Large intestine (tissue), 3 donors: ENCODE data around the gene POMGNT2. TPM values are rescaled to one million over a fixed set of nuclear protein-coding genes. Genes with fewer than 3 reads are reported as not detected.
"Not testable (repeated sequence)": the region's sequence is repeated elsewhere in the genome, so short reads cannot be mapped to it uniquely, and the experiment has no call there.

Experiments used
- DNase-seq, 2 donors: peaks; one replicate each; pipeline versions ENCODE4 v3.0.0 to v3.0.0-alpha.2; 2013
- H3K27ac ChIP-seq: one replicate; pipeline ENCODE4 v1.5.1; 2013; ENCODE audit warnings: low read length
- H3K27me3 ChIP-seq: 2 replicates; pipeline ENCODE4 v1.6.1; 2013; ENCODE audit warnings: low read length; ENCODE audit not compliant: control insufficient read depth, insufficient read depth
- H3K36me3 ChIP-seq: 2 replicates; pipeline ENCODE4 v1.6.1; 2013; ENCODE audit warnings: low read length; ENCODE audit not compliant: control insufficient read depth, insufficient read depth
- H3K4me1 ChIP-seq: one replicate; pipeline ENCODE4 v1.6.1; 2013; ENCODE audit warnings: low read length; ENCODE audit not compliant: control insufficient read depth, insufficient read depth
- H3K4me3 ChIP-seq: one replicate; pipeline ENCODE4 v1.5.1; 2013; ENCODE audit warnings: low read length
- H3K9me3 ChIP-seq: one replicate; pipeline ENCODE4 v1.6.1; 2013; ENCODE audit warnings: mild to moderate bottlenecking, low read depth, low read length, moderate library complexity; ENCODE audit not compliant: control insufficient read depth
- WGBS: methylation state at CpG from one replicate; pipeline ENCODE4 v1.1.5; 2013; ENCODE audit warnings: low lambda C conversion rate; ENCODE audit not compliant: insufficient coverage; 5-methylcytosine and 5-hydroxymethylcytosine counted together
- polyA plus RNA-seq: library from polyadenylated mRNA; unstranded; fragments of 120-200 nt; gene quantifications from one replicate; pipeline ENCODE4 v1.2.1, GENCODE V29; 2013

The POMGNT2 gene
- polyA plus RNA-seq, 1 donor, result 13.5 TPM

GRCh38 chr3:43070670-43071069, 35.2 kb downstream of the POMGNT2 start:
- not testable (repeated sequence) for H3K36me3 ChIP-seq, H3K27me3 ChIP-seq, H3K27ac ChIP-seq, H3K9me3 ChIP-seq, DNase-seq, H3K4me3 ChIP-seq, H3K4me1 ChIP-seq
- 100% methylated on average over 3 of the region's 5 CpGs for WGBS

DNA sequence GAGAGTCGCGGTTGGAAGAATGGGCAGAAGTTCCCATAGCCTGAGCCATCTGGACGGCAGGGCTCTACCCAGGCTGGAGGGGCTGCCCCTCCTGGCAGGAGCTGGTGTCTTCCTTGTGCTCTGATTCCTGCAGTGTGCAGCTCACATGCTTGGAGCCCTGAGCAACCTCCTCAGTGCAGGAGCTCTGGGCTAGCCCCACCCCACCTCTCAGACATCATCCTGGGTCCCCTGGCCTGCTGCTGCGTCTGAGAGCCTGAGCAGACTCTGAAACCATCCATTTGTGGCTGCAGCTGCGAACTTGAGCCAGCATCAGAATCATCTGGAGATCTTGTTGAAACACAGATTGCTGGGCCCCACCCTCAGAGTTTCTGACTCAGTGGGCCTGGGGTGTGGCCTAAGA, 42.8 kb downstream of the POMGNT2 start:
- Histone ChIP-seq H3K4me1 (no peaks in the 10 kb centered on the region), H3K9me3 (peaks cover 6% of the 10 kb centered on the region), H3K27me3 (no peaks in the 10 kb centered on the region), H3K4me3 (no peak overlapping the region), H3K36me3 (no peaks in the 10 kb centered on the region), H3K27ac (no peak overlapping the region)
- DNase-seq, result no peak
- WGBS, result no CpG with 5 or more reads among the region's 5 CpGs

DNA sequence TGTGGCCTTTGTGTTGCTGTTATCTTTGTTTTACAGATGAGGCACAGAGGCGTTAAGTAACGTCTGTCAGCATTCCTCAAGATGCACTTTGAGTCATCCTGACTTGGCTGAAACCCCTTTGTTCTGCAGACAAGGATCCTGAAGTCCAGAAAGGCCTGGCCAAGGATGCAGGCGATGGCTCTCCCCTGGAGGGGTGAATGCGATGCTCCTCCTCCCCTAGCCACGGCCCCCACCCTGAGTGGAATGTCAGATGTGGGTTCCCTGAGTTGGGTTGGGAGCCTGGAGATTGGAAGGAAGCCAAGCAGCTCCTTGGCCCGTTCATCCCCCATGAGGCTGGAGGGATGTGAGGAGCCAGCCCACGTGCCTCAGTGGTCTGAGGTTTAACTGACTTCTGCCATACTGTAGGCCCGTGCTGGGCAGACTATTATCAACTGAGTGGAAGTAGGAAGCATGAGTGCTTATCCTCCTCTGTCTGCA, 43.3 kb downstream of the POMGNT2 start:
- H3K36me3 ChIP-seq, result no peaks in the 10 kb centered on the region
- no peak overlapping the region for H3K4me3 ChIP-seq
- no peaks in the 10 kb centered on the region for H3K4me1 ChIP-seq
- no peaks in the 10 kb centered on the region for H3K27me3 ChIP-seq
- WGBS, result no CpG with 5 or more reads among the region's 8 CpGs
- no peak for DNase-seq
- peaks cover 6% of the 10 kb centered on the region for H3K9me3 ChIP-seq
- no peak overlapping the region for H3K27ac ChIP-seq

- no peaks in the 10 kb centered on the region for H3K4me1 ChIP-seq
- DNase-seq, result no peak
- H3K9me3 ChIP-seq, result peaks cover 6% of the 10 kb centered on the region
- H3K27ac ChIP-seq, result no peak overlapping the region
- H3K36me3 ChIP-seq, result no peaks in the 10 kb centered on the region
- WGBS, result 60% methylated on average over 1 of the region's 5 CpGs
- H3K4me3 ChIP-seq, result no peak overlapping the region
- no peaks in the 10 kb centered on the region for H3K27me3 ChIP-seq
Measured at GRCh38 chr3:43062040-43062563, 43.8 kb downstream of the POMGNT2 start.

GRCh38 chr3:43061101-43061895, 44.6 kb downstream of the POMGNT2 start:
- Histone ChIP-seq H3K9me3 (peaks cover 6% of the 10 kb centered on the region), H3K27ac (no peak overlapping the region), H3K4me1 (no peaks in the 10 kb centered on the region), H3K36me3 (no peaks in the 10 kb centered on the region), H3K27me3 (no peaks in the 10 kb centered on the region), H3K4me3 (no peak overlapping the region)
- DNase-seq, result no peak
- WGBS, result no CpG with 5 or more reads among the region's 8 CpGs

DNA sequence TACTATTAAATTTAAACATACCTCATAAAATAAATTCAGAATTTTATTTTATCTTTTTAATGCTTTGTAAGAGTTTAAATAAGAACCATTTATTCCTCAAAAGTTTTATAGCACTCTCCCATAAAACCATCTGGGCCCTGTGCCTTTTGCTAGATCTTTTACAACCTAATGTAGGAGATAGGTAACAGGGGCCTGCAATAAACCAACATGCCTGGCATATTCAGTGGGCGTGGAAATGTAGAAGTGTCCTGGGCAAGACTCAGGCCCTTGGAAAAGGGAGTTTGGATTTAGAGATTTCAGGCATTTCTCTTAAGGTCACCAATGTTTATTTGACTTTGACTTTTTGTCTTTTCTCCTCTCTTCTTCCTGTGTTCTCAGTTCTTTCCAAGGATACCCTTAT, 46.4 kb downstream of the POMGNT2 start:
- H3K9me3 ChIP-seq, result peaks cover 6% of the 10 kb centered on the region
- H3K27ac ChIP-seq, result no peak overlapping the region
- H3K36me3 ChIP-seq, result no peaks in the 10 kb centered on the region
- no CpG with 5 or more reads among the region's 1 CpG for WGBS
- no peaks in the 10 kb centered on the region for H3K27me3 ChIP-seq
- no peaks in the 10 kb centered on the region for H3K4me1 ChIP-seq
- no peak overlapping the region for H3K4me3 ChIP-seq
- DNase-seq, result no peak

DNA sequence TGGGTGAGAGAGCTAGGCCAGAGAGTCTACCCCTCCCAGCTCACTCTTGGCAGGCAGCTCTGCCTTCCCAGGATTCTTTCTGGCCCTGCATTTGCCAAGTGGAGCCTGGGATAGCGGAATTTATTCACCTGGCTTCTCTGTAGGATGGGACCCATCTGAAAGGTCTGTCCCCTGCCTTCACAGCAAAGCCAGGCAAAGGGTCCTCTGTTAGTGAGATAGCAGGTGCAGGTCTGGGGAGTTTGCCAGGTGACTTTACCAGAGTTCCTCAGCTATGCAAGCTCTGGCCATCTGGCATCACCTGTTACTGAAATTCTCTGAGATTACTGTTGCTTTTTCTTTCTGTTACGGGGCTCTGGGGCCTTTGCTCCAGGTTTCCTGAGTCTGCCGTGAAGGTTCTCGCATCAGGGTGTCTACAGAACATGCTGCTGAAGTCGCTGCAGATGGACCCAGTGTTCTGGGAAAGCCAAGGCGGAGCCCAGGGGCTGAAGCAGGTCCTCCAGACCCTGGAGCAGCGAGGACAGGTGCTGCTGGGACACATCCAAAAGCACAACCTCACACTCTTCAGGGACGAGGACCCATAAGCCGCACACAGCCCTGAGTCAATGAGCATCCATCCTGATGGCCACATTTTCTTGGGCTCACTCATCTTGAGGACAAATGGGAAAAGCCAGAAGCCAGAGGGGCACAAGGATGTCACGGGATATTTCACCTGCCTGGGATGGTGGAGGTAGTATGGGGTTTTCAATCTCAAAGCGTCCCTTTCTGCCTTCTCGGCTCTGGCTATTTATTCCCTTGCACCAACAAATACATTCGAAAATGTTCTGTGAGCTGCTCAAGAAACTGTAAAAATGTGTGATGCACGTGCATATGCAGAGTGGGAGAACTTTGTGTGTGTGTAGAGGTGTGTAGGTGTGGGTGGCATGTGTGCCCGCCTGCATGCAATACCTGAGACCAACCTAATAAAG, 49.8 kb downstream of the POMGNT2 start:
- H3K9me3 ChIP-seq, result peaks cover 8% of the 10 kb centered on the region
- DNase-seq, result no peak
- H3K27ac ChIP-seq, result no peak overlapping the region
- no CpG with 5 or more reads among the region's 15 CpGs for WGBS
- H3K27me3 ChIP-seq, result no peaks in the 10 kb centered on the region
- H3K36me3 ChIP-seq, result no peaks in the 10 kb centered on the region
- H3K4me1 ChIP-seq, result no peaks in the 10 kb centered on the region
- H3K4me3 ChIP-seq, result no peak overlapping the region

DNA sequence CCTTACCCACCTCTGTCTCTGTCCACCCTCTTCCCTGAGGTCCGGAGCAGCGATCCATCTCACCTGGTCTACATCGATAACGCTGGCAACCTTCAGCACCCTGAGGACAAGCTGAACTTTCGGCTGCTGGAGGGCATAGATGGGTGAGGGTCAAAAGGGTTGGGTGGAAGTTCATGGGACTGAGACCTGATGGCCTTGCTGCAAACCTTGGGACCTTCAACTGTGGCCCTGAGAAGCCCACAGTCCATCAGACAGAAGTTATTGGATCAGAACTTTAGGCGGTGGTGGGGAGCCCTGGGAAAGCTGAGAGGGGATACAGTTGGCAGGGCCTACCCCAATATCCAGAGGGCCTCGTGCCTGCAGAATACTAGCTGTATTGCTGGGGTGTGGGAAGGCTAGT, 50.5 kb downstream of the POMGNT2 start:
- Histone ChIP-seq H3K4me1 (no peaks in the 10 kb centered on the region), H3K9me3 (peaks cover 10% of the 10 kb centered on the region), H3K27me3 (no peaks in the 10 kb centered on the region), H3K27ac (no peak overlapping the region), H3K4me3 (no peak overlapping the region), H3K36me3 (no peaks in the 10 kb centered on the region)
- no peak for DNase-seq
- no CpG with 5 or more reads among the region's 7 CpGs for WGBS

- Histone ChIP-seq H3K4me1 (no peaks in the 10 kb centered on the region), H3K27ac (no peak overlapping the region), H3K9me3 (peaks cover 10% of the 10 kb centered on the region), H3K27me3 (no peaks in the 10 kb centered on the region), H3K36me3 (no peaks in the 10 kb centered on the region), H3K4me3 (no peak overlapping the region)
- no CpG with 5 or more reads among the region's 5 CpGs for WGBS
- no peak for DNase-seq
Measured at GRCh38 chr3:43054754-43055153, 51.1 kb downstream of the POMGNT2 start.

GRCh38 chr3:43053291-43053690, 52.6 kb downstream of the POMGNT2 start:
- WGBS, result no CpG with 5 or more reads among the region's 12 CpGs

More at GRCh38 chr3:43053291-43053690, 52.6 kb downstream of the POMGNT2 start:
- Histone ChIP-seq H3K27ac (no peak overlapping the region), H3K36me3 (no peaks in the 10 kb centered on the region), H3K9me3 (peaks cover 7% of the 10 kb centered on the region), H3K4me1 (no peaks in the 10 kb centered on the region), H3K4me3 (no peak overlapping the region), H3K27me3 (no peaks in the 10 kb centered on the region)
- no peak for DNase-seq
